ENCODE measurements around the gene SUMF1.

- TF ChIP-seq, protein P1, sequence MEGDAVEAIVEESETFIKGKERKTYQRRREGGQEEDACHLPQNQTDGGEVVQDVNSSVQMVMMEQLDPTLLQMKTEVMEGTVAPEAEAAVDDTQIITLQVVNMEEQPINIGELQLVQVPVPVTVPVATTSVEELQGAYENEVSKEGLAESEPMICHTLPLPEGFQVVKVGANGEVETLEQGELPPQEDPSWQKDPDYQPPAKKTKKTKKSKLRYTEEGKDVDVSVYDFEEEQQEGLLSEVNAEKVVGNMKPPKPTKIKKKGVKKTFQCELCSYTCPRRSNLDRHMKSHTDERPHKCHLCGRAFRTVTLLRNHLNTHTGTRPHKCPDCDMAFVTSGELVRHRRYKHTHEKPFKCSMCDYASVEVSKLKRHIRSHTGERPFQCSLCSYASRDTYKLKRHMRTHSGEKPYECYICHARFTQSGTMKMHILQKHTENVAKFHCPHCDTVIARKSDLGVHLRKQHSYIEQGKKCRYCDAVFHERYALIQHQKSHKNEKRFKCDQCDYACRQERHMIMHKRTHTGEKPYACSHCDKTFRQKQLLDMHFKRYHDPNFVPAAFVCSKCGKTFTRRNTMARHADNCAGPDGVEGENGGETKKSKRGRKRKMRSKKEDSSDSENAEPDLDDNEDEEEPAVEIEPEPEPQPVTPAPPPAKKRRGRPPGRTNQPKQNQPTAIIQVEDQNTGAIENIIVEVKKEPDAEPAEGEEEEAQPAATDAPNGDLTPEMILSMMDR (IDR thresholded peaks at IDR 0.05; ENCODE audit: low read length): no peak
- TF ChIP-seq EZH2 (optimal IDR thresholded peaks at IDR 0.05; ENCODE audit: low read depth, low read length) (no peak), EZH2phosphoT487 (IDR thresholded peaks at IDR 0.05; ENCODE audit: low read length) (no peak)
Observed at GRCh38 chr3:4336850-4337546, 130.1 kb downstream of the SUMF1 start.
